Activated T-helper 1 cell treated with anti-CD3 and anti-CD28 coated beads, Interleukin-2, amount 50 U/mL, for 16 hours (primary cell): ENCODE data around the gene FAS.

Source experiments
- DNase-seq, 2 donors: peaks; one replicate each; pipeline ENCODE4 v3.0.0-alpha.2; 2020; ENCODE audit warnings: low read depth in 1 of 2, low spot score in 1 of 2

FAS gene

GRCh38 chr10:88971221-88972061 is 19.2 kb upstream of the FAS start:
- DNase-seq = no peak

GRCh38 chr10:88974012-88974411 is 16.6 kb upstream of the FAS start:
- no peak for DNase-seq

GRCh38 chr10:88974446-88975376 is 15.9 kb upstream of the FAS start:
- no peak for DNase-seq

GRCh38 chr10:88975377-88975720 is 15.2 kb upstream of the FAS start:
- no peak for DNase-seq

- no peak for DNase-seq
Observed at GRCh38 chr10:88978463-88978862, 12.1 kb upstream of the FAS start.

DNA sequence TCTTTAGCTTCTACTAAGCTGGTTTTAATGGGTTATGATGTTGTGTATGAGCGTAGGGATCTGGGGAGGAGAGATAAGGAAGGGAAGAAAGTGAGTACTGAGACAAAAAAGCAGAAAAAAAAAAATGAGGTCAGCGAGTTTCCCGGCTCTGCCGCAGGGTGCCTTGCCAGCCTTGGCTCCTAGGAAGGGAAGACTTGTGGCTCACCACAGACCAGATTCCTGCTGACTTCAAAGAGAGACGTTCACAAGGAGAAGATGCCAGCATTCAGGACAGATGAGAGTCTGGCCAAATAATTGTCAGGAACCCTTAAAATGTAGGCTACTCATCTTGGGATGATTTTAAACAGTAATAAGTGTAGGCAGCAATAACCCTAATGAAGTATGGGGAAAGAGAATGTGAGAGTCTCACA is 11.4 kb upstream of the FAS start:
- DNase-seq = no peak

GRCh38 chr10:88979603-88980002 is 11.0 kb upstream of the FAS start:
- DNase-seq = no peak

DNA sequence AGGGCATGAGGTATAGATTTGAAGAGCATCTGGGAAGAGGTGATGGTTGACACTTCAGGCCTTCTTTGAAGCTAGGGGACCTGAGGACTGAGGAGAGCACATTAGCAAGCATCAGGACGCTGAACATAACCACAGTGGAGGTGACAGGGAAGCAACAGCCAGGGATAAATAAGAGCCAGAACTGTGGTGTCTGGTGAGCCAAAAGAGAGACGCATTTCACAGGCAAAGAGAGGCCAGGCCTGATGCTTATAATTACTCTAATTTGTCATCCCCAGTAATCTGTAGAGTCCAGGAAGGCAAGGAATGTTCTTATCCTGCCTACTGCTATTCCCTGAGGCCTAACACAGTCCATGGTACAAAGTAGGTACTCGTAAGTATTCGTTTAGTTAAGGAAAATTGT is 10.4 kb upstream of the FAS start:
- DNase-seq = no peak

DNA sequence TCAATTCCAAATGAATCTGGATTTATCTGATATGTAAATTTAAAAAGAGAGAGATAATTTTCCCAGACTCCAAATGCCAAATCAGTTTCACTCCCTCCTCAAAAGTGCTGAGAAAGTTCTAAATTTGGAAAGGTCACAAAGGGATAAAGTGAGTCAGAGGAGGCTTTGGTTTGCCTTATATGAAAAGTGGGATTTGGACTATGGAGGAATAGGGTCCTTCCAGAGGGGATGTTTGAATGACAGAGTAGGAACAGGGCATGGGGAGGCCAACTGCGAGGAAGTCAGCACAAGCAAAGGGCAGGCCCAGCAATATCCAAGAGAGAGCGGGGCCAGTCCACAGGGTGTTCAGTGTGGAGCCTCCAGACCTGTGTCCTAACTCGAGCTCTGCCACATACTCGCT is 9.8 kb upstream of the FAS start:
- DNase-seq = no peak

DNA sequence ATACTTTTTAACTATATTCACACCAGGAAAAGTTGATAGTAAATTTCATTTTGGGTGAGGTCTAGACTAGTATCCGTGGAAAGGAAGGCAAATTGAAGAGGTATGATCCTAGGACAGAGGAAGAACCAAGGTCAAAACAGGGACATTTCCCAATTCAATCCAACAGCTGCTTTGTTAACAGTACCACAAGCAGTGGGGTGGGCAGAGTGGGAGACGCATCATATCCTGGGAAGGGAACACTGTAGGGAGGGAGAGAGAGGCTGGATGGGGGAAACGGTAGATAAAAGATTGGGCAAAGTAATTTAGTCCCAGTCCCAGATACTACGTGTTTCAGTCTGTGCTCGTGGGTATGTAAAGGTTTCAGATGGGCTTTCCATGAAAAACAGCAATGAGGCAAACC is 9.2 kb upstream of the FAS start:
- no peak for DNase-seq

DNA sequence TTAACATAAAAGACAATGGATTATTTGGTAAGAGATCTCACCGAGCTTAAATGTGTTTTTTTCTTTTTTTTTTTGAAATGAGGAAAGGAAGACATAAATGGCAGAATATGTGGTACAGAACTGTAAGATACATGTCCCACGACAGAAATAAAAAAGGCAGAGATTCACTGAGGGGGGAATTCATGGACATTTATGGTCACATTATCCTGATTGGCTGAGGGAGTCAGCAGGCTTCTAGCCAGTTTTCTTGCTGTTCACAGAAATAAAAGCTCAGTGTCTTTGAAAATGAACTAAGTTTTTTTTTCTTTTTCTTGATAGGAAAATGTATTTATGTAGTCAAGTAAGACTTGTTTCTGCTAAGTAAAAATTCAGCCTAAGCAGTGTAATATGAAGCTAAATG is 8.2 kb upstream of the FAS start:
- no peak for DNase-seq

DNA sequence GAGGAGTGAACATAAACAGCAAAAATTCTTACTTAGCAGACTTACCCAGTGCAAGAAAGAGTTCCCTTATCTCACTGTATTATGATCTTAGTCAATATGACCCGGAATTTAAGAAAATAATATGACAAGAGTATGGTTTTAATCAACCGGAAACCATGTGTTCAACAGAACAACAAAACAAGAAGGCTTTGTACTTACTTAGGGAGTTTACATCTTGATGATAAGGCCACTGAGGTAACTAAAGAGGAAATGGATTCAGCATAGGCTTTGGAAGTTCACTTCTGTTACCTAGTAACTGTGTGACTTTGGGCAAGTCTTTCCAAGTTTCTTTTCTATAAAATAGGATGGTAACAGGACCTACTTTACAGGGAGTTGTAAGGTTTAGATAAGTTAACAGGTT is 7.4 kb upstream of the FAS start:
- no peak for DNase-seq

DNA sequence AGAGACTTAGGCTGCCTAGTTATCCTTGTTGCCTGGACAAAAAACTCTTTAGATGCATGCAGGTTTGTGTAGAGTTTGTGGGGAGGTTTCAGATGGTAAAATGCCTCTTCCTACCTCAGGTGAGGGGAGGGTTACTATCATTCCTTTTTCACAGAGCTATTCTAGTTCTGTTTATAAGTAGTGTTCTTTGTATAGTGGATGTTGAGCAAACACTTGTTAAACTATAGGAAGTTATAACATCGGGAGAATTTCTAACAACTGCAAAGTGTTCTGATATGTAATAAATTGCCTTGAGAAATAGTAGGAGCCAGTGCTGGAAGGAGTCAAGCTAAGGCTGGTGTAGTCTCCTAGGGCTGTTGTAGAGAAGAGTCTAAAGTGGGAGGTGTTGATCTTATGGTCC is 6.7 kb upstream of the FAS start:
- no peak for DNase-seq

DNA sequence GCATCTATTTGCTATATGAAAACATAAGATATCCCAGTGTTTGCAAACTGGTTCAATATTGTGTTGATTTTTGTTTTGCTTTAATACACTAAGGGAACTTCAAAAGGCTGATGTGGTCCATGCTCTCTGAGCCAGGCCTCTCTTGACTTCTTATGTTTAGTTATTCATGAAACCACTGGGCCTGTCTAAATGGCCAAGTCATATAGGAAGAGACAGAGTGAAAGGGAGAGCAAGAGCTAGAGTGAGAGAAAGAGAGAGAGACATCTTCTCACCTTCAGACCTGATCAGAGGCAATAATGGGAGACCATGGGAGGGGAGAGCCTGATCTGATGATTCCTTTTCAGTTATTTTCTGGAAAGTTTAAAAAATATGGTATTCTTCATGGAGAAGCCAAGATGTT is 6.1 kb upstream of the FAS start:
- DNase-seq = no peak

- no peak for DNase-seq
Observed at GRCh38 chr10:88986549-88987242, 3.9 kb upstream of the FAS start.

DNA sequence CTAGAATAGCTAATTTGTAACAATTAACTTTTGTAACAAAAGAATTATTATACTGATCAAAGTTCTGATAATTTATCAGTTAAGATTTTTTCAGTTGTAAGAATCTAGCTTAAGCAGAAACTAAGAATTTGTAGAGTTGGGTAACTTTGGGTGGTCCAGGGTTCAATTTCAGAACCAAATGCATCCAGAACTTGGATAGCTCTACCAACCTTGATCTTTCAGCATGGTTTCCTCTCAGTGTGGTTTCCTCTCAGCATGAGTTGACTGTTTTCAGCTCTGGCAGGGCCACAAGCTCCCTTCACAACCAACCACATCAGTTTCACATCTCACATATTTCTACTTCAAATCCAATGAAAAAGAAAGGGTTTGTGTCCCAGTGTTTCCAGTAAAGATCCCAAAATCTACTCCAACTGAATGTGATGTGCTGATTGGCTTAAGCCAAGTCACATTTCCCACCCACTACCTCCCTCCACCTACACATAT is 3.3 kb upstream of the FAS start:
- no peak for DNase-seq

DNA sequence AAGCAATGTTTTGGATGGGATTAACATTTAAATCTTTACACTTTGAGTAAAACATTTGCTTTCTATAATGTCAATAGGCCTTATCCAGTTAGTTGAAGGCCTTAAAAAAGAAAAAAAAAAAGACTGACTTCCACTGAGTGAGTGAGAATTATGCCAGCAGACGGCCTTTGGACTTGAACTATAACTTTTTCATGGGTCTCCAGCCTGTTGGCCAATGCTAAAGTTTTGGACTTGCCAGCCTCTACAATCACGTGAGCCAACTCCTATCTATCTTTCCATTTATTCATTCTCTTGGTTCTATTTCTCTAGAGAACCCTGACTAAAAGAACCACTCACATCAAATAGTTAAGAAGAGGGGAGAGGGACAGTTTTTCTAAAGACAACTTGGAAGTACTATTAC is 2.8 kb upstream of the FAS start:
- DNase-seq = no peak

GRCh38 chr10:88989423-88989822 is 1.2 kb upstream of the FAS start:
- DNase-seq = no peak

GRCh38 chr10:88989824-88990383 is 694 bp upstream of the FAS start:
- no peak for DNase-seq

DNA sequence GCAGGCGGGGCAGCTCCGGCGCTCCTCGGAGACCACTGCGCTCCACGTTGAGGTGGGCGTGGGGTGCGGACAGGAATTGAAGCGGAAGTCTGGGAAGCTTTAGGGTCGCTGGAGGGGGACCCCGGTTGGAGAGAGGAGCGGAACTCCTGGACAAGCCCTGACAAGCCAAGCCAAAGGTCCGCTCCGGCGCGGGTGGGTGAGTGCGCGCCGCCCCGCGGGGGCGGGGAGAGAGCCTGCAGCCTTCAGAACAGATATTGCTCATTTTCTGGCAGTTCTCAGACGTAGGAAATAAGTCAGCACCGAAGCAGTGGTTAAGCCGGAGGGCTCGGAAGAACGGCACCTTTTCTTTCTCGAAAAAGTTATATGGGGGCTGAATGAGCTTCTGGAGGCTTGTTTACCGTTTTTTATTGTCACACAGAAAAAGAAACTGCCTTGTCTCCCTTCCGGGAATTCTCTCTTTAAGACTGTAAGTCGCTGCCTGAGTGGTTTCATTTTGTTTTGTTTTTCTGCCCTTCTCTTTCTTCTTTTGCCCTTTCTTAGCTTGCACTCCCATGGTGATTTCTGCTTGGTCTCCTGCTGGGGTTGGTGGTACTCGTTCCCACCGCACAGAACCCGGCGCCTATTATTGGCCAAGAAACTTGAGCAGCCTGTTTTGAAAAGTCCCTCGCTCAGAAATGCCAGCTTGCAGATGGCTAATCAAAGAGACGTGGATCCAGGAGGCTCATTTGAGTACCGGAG is 732 bp downstream of the FAS start:
- DNase-seq = peak; percentile 24 to 68

DNA sequence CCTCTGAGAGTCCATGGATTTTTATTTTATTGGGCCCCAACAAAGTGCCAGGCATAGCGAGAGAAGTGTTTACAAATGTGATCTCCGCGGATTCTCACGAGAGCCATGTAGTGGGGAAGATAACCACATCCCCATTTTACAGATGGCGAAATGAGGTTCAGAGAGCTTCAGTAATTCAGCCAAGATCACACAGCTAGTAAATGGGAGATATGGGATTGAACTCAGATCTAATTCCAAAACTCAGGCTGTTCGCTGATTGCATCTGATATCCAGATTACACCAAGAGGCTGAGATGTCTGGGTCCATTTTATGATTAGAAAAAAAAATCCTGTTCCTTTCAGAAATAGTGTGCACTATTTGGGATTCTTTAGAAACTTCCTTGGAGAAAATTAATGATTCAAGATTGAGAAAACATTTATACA is 1.3 kb downstream of the FAS start:
- DNase-seq = no peak
